RWPE2 (cell line): ENCODE results near the gene TBC1D5.
"Not testable (repeated sequence)": the region's sequence is repeated elsewhere in the genome, so short reads cannot be mapped to it uniquely, and the experiment has no call there.

Source experiments
- ATAC-seq: fragments of 200-7000 bp; cut with Tn5 transposase; 3 replicates; pipeline ENCODE4 v1.9.1; 2021; ENCODE audit warnings: low read depth
- DNase-seq: peaks from one replicate; pipeline ENCODE4 v3.0.0-alpha.2; 2020; ENCODE audit warnings: low spot score
- H3K27ac ChIP-seq: fragments of 450-650 bp; 2 replicates; pipeline ENCODE4 v1.5.1; 2017; ENCODE audit warnings: mild to moderate bottlenecking; ENCODE audit not compliant: poor library complexity, severe bottlenecking
- H3K27me3 ChIP-seq: fragments of 250-450 bp; sonication (Bioruptor Pico); 2 replicates; pipeline ENCODE4 v1.5.1; 2021; ENCODE audit warnings: mild to moderate bottlenecking, moderate library complexity; ENCODE audit not compliant: insufficient read depth, poor library complexity, severe bottlenecking
- H3K36me3 ChIP-seq: fragments of 250-450 bp; sonication (Bioruptor Pico); 2 replicates; pipeline ENCODE4 v1.5.1; 2020; ENCODE audit warnings: low read depth, mild to moderate bottlenecking, moderate library complexity
- H3K4me1 ChIP-seq: fragments of 250-450 bp; sonication (Bioruptor Pico); 2 replicates; pipeline ENCODE4 v1.5.1; 2021; ENCODE audit warnings: mild to moderate bottlenecking, moderate library complexity; ENCODE audit not compliant: insufficient read depth, poor library complexity, severe bottlenecking
- H3K4me3 ChIP-seq: fragments of 250-450 bp; sonication (Bioruptor Pico); 2 replicates; pipeline ENCODE4 v1.5.1; 2021; ENCODE audit warnings: mild to moderate bottlenecking, moderate library complexity; ENCODE audit not compliant: severe bottlenecking
- H3K9me3 ChIP-seq: fragments of 250-450 bp; sonication (Bioruptor Pico); 2 replicates; pipeline ENCODE4 v1.5.1; 2021; ENCODE audit warnings: mild to moderate bottlenecking, moderate library complexity; ENCODE audit not compliant: severe bottlenecking
- TF ChIP-seq, protein P1 (sequence below): fragments of 450-650 bp; IDR thresholded peaks from one replicate; pipeline ENCODE4 v1.5.1; 2017; ENCODE audit warnings: mild to moderate bottlenecking, moderate library complexity; ENCODE audit not compliant: poor library complexity, severe bottlenecking

TBC1D5 gene

DNA sequence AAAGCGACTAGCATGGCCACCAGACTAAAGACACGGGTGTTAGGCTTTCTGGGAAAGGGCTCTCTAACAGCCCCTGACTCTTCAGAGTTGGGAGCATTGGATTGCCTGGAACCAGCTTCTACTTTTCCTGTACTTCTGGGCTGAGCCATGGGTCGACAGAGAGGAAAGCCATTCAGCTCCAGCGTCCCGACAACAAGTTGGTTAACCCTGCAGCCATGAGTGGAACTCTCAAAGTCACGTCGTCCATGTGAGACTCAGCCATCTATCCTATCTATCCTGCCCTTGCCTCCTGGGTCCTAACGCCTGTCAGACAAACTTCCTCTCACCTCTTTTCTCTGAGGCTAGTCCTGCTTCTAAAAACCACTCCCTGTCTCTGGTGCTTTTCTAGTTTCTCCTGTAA lies 32.6 kb upstream of the TBC1D5 start:
- H3K27me3 ChIP-seq: no peaks in the 10 kb centered on the region
- TF ChIP-seq, protein P1, sequence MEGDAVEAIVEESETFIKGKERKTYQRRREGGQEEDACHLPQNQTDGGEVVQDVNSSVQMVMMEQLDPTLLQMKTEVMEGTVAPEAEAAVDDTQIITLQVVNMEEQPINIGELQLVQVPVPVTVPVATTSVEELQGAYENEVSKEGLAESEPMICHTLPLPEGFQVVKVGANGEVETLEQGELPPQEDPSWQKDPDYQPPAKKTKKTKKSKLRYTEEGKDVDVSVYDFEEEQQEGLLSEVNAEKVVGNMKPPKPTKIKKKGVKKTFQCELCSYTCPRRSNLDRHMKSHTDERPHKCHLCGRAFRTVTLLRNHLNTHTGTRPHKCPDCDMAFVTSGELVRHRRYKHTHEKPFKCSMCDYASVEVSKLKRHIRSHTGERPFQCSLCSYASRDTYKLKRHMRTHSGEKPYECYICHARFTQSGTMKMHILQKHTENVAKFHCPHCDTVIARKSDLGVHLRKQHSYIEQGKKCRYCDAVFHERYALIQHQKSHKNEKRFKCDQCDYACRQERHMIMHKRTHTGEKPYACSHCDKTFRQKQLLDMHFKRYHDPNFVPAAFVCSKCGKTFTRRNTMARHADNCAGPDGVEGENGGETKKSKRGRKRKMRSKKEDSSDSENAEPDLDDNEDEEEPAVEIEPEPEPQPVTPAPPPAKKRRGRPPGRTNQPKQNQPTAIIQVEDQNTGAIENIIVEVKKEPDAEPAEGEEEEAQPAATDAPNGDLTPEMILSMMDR: no peak
- no peaks in the 10 kb centered on the region for H3K9me3 ChIP-seq
- no peak overlapping the region for H3K4me3 ChIP-seq
- H3K36me3 ChIP-seq: no peaks in the 10 kb centered on the region
- no peak overlapping the region for H3K27ac ChIP-seq
- H3K4me1 ChIP-seq: no peaks in the 10 kb centered on the region
- no peak for ATAC-seq
- no peak for DNase-seq

DNA sequence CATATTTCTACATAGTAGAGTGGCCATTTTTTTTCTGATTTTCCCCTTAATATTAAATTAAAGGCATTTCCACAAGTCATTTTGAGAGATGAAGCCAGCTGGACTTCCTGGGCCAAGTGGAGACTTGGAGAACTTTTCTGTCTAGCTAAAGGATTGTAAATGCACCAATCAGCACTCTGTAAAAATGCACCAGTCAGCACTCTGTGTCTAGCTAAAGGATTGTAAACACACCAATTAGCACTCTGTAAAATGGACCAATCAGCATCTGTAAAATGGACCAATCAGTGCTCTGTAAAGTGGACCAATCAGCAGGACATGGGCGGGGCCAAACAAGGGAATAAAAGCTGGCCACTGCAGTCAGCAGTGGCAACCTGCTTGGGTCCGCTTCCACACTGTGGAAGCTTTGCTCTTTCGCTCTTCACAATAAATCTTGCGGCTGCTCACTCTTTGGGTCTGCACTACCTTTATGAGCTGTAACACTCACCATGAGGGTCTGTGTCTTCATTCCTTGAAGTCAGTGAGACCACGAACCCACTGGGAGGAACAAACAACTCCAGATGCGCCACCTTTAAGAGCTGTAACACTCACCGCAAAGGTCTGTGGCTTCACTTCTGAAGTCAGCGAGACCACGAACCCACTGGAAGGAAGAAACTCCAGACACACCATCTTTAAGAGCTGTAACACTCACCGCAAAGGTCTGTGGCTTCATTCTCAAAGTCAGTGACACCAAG lies 31.9 kb upstream of the TBC1D5 start:
- not testable (repeated sequence) for H3K27ac ChIP-seq, H3K9me3 ChIP-seq, ATAC-seq, H3K4me3 ChIP-seq, H3K27me3 ChIP-seq, H3K4me1 ChIP-seq, H3K36me3 ChIP-seq, DNase-seq

DNA sequence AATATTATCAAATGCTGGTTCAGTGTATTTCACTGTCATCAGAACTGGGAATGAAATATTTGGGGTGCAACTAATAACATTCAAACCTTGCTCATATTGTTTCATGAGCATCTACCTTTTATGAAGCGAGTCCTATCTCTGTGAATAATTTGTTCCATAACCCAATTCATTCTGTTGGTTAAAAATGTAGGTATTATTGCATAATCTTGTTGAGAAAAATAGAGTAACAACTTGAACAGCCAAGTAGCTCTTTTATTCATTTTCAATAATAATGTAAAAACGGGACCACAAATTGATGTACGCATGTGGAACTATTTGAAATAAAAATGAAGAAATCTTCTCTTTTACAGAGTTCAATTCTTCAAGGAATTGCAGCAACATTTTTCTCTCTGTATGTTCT lies 30.1 kb upstream of the TBC1D5 start:
- ATAC-seq (no peak), DNase-seq (no peak)
- TF ChIP-seq, protein P1: no peak
- Histone ChIP-seq H3K4me3 (no peak overlapping the region), H3K27me3 (no peaks in the 10 kb centered on the region), H3K36me3 (no peaks in the 10 kb centered on the region), H3K9me3 (no peaks in the 10 kb centered on the region), H3K4me1 (no peaks in the 10 kb centered on the region), H3K27ac (no peak overlapping the region)

DNA sequence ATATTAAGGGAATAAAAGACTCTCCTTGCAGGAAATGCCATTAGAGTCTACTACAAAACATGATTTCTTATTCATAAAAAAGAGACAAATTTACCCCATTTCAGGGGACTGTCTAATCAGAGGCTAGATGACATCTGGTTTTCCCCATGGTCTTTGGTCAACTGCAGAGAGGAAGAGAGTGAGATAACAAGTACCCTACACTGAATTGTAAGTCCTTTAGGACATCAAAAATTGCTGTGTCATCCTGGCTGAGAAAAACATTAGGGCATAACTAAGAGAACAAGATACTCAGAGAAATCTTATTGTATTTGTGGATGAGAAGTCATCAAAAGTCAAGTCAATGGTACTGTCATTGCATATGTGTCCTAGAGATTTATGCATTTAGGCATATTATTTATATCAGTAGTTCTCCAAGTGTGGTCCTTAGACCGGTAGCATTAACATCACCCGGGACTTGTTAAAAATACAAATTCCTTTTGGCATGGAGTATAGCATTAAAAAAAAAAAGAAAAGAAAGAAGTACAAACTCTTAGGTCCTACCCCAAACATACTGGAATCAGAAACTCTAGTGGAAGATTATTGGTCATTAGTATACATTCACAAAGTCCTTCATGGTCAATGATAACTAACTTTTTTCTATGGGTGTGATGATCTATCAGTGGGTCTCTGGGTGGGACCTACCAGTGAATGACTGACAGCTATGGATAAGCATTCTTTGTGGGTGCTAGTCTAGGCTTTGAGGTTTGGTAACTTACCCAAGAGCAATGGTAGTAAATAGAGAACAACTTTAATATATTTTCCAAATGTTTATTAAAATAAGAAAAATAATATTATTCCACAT lies 29.0 kb upstream of the TBC1D5 start:
- Histone ChIP-seq H3K27ac (no peak overlapping the region), H3K27me3 (no peaks in the 10 kb centered on the region), H3K4me1 (no peaks in the 10 kb centered on the region), H3K36me3 (no peaks in the 10 kb centered on the region), H3K4me3 (no peak overlapping the region), H3K9me3 (no peaks in the 10 kb centered on the region)
- ATAC-seq: no peak
- TF ChIP-seq, protein P1: no peak
- no peak for DNase-seq

DNA sequence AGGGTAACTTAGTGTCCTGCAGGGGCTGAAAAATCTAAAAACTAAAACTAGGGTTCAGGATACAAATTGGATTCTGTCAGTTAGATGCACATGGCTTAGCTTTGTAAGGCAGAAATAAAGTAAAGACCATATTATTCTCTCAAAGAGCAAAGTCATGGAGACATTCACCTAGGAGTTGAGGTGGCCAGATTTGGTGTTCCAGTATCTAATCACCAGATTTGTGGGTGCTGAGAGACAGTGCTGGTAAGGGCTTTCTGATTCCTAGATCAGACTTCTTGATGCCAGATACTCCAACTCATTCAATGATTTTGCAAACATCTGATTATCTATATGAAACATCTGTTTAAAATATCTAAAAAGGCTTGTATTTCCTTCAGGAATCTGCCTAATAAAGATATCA lies 28.3 kb upstream of the TBC1D5 start:
- no peaks in the 10 kb centered on the region for H3K27me3 ChIP-seq
- DNase-seq (no peak), ATAC-seq (no peak)
- no peak overlapping the region for H3K27ac ChIP-seq
- H3K36me3 ChIP-seq: no peaks in the 10 kb centered on the region
- no peaks in the 10 kb centered on the region for H3K9me3 ChIP-seq
- no peaks in the 10 kb centered on the region for H3K4me1 ChIP-seq
- TF ChIP-seq, protein P1: no peak
- no peak overlapping the region for H3K4me3 ChIP-seq
